HG02642 (cell line): ENCODE results near the gene CNNM4.
"Not testable (repeated sequence)": the region's sequence is repeated elsewhere in the genome, so short reads cannot be mapped to it uniquely, and the experiment has no call there.

Source experiments
- ATAC-seq: cut with Tn5 transposase; IDR thresholded peaks from one replicate; pipeline ENCODE4 v1.9.1; 2021; ENCODE audit warnings: mild to moderate bottlenecking; ENCODE audit not compliant: unreplicated experiment, poor library complexity

CNNM4 gene

DNA sequence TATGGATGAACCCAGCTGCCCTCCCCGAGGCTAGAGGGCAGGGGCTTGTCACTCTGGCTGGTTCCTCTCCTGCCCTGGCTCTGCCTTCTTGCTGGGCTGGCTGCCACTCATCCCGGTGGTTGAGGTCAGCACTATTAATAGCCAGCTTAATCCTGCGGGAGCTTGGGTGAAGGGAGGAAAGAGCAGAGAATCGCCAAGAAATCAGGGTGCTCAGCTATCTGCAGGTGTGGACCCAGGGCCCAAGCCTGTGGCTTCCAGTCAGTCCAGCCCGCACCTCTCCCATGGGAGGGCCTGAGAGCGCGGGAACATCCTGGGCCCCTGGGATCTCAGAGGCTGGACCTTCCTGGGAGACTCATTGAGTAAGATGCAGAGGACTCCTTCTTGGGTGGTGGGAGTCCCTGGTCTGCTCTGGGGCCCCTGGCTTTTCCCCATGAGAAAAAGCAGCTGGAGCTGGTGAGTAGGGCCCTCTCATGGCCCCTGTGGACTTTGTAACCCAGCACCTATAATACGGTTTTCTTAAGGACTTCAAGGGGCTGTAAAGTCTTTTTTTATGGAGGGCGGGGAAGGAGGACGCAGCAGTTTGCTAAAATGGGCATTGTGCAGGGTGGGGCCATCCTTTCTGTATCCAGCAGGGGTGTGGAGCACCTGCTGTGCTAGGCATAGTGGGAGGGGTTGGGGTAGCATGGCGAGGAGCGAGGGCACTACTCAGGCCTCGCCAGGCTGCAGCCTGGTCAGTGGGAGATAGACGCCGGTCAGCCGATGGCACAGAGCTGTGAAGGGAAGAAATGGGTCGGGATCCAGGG is 27.9 kb downstream of the CNNM4 start:
- no peak for ATAC-seq

DNA sequence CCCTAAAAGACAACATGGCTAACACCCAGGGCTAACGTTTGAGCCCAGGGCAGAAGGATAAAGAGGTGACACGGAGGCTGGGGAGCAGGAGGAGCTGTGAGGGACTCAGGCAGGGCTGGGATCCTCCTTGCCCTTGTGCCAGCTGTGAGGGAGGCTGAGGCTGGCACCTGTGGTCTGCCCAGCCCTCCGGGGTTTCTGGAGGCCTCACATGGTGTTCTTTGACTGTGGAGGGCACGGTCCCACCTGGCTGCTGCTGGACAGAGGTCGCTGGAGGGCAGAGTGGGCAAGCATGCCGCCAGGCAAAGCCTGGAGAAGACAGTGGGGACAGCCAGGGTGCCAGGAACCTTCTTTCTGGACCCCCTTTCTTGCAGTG is 28.5 kb downstream of the CNNM4 start:
- no peak for ATAC-seq

DNA sequence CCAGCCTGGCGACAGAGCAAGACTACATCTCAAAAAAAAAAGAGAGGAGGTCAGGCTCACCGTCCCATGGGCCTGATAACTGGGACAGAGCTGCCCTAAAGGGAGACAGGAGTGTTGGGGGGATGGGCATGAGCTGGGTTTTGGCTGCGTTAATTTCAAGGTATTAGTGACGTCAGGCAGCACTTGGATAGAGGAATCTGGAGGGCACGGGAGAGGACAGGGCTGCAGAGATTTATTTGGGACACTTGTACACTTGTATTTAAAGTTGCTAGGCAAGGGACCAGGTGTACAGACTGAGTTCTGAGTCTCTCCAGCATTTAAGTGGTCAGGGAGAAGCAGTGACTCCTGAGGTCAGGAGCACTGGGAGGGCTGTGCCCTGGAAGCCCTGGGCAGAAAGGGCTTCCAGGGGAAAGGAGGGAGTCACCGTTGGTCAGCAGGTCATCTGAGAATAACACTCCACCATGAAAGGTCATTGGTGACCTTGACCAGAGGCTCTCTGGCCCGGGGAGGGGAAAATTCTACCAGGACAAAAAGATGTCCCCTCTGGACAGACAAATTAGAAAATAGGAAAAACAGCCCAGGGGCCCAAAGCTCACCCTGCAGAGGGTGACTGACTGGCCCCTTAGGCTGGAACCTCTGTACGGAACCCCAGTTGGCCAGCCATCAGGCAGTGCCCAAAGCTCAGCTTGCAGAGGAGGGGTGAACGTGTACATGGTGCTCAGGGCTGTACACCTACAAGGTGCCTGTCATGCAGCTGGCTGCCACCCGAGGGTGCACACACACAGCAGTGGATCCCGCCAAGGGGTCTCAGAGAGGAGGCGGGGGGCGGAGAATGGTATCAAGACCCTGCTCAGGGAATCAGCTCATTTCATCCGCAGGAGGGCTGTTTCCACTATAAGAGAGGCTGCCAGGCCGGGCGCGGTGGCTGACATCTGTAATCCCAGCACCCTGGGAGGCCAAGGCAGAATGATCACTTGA is 32.4 kb downstream of the CNNM4 start:
- ATAC-seq = no peak

DNA sequence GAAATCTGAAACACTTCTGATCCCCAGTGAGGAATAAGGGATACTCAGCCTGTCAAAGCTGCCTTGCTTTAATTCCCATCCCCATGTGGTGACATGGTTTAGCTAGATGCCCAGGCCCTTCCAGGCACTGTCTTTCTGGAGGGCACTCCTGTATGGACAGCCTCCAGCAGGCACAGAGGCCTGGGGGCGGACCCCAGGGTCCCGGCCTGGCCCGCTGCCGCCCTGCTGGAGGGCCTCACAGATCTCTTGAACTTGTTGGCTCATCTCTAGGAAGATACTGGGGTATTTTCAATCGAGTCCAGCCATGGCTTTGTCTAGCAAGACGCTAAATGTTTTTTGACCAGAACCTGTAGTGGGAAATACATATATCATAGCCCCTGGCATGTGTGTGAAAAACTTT is 34.4 kb downstream of the CNNM4 start:
- no peak for ATAC-seq

DNA sequence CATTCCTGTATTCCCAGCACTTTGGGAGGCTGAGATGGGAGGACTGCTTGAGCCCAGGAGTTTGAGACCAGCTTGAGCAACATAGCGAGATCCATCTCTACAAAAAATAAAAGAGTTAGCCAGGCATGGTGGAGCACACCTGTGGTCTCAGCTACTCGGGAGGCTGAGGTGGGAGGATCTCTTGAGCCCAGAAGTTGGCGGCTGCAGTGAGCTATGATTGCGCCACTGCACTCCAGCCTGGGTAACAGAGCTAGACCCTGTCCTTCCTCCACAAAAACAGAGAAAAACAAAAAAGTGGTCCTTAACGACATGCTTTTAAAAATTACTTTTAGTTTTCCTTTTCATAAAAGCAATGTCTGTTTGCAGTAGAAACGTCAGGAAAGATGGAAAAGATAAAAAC is 35.8 kb downstream of the CNNM4 start:
- not testable (repeated sequence) for ATAC-seq

DNA sequence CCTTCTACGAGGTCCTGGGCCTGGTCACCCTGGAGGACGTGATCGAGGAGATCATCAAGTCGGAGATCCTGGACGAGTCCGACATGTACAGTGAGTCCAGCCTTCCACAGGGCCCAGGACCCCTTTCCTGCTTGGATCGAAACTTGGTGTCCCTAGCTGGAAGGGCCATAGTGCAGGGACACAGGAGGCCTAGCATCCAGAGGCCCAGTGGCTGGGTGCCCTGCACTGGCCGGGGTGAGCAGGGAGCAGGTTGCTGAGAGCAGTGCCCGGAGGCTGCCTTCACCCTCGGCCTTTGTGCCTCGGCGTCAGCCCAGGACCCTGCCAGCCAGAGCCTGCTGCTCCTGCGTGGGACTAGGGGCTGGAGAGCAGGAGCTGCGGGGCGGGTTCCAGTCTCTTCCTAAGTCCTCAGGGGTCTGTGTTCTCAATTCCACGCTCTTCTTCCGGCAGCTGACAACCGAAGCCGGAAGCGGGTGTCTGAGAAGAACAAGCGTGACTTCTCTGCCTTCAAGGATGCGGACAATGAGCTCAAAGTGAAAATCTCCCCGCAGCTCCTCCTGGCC is 36.4 kb downstream of the CNNM4 start:
- no peak for ATAC-seq

DNA sequence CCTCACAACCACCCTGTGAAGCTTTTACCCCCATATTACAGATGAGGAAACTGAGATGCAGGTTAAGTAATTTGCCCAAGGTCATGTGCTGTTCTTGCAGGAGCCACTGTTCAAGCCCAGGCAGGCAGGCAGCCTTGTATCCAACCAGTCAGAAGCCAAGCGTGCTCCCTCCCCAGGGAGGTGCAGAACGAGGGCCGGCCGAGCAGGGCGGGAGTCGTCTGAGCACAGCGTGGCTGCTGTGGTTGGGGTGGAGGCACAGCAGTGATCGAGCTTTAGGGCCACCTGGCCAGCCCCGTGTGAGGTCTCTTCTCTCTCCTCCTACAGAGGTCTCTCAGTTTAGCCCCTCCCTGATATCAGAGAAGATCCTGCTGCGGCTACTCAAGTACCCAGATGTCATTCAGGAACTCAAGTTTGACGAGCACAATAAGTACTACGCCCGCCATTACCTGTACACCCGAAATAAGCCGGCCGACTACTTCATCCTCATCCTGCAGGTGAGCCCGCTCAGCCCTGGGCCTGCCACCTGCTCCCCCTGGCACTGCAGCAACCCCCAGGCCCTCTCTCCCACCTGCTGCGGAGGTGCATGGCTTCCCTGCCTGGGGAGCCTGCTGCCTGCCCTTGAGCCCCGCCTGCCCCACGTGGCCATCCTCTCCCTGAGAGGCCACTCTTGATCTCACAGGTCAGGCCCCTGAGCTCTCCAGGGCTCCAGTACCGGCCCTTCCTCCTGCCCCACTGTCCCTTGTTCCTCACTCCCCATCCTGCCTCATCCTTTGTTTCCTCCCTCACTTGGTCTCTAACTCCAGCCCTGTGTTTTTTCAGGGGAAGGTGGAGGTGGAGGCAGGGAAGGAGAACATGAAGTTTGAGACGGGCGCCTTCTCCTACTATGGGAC is 38.3 kb downstream of the CNNM4 start:
- ATAC-seq = no peak

DNA sequence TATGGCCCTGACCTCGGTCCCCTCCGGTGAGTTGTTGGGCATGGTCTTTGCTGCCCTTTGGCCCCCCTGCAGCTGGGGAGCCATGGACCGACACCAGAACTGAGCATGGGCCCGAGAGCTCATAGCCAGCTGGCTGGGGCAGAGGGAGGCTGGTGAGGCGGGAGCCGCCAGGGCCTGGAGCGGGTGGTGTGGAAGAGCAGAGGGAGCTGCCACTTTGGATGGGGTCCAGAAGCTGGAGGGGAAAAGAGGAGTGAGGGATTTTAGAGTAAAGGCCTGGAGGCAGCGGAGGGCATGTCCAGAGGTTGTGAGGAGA is 38.9 kb downstream of the CNNM4 start:
- ATAC-seq = no peak

DNA sequence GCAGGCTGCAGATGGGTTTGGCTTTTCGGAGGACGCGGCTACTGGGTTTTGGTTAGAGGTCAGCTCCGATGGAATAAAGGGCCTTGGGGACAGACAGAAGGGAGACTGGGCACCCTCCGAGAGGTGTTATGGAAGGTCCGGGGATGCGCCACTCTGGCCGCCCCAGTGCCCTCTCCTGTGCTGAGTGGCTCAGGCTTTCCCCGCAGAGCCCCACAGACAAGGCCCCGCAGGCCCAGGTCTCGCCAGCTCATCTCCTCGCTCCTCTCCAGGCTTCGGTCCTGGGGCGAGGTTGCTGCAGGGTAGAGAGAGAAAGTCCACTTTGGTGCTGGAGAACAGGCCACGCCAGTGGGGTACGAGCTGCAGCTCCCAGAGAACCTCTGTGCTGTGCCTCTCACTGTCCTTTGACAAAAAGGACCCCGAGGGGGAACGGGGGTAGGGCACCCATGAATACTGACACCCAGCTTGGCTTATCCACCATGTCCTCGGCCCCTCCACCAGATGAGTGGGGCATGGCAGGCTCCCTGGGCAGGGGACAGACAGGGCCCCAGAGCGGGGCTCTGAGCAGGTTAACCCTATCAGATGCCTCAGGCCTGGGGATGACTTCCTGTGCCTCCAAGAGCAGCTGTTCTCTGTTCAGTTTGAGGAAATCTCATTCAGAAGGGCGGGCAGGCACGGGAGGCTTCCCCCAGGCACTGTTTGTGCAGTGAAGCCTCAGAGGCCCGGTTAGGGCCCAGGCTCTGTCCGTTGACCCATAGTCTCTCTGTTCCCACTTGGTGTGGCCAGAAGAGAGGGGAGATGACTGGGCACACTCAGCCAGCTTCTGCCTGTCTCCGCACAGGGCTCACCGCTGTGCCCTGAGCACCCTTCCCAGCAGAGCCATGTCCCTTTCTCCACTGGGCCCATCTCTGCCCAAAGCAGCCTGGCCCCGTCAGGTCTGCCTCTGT is 39.6 kb downstream of the CNNM4 start:
- peak; percentile 18 for ATAC-seq

DNA sequence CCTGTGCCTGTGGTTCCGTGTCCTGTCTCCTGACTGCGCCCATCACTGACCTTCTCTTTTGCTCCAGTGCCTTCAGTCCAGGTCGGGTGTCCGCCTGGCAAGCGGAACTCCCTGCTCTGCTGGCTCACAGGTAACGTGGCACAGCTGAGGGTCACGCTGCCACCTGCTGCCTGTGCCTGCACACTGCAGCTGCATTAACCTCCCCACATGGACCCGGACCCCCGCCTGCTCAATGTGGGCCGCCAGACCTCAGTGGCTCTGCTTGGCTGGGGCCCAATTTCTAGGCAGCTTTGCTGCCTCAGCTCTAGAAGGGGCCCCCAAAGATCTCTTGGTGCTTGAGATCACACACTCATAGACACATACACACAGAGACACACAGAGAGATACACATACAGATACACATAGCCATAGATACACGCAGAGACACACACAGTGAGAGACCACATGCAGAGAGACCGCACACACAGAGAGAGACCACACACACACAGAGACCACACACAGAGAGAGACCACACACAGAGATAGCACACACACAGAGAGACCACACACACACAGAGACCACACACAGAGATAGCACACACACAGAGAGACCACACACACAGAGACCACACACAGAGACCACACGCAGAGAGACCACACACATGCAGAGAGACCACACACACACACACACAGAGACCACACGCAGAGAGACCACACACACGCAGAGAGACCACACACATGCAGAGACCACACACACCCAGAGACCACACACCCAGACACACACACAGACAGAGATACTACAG is 40.5 kb downstream of the CNNM4 start:
- peak; percentile 81 for ATAC-seq

DNA sequence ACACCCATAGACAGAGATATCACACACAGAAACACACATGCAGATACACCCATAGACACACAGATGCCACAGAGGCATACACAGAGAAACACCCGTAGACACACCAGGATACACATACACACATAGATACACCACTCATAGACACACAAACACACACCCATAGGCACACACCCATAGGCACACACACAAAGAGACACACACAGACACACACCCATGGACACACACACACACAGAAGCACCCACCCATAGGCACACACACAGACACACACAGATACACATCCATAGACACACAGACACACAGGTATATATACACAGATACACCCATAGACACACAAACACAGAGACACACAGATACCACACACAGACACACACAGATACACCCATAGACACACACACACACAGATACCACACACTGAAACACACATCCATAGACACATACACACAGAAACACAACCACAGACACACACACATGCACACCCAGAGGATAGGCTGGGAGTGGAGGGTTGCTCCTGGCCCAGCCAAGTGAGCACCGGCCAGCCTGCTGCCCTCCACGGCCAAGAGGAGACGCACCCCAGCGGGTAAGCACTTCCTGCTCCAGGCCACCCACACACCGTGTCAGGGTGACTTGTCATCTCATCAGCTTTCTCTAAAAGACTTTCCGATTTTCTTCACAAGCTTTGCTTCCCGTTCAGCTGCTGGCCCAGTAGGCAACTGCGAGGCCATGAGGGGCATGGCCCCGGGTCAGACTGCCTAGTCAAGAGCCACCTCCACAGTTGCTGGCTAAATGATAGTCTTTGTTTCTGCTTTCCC is 41.3 kb downstream of the CNNM4 start:
- no peak for ATAC-seq

DNA sequence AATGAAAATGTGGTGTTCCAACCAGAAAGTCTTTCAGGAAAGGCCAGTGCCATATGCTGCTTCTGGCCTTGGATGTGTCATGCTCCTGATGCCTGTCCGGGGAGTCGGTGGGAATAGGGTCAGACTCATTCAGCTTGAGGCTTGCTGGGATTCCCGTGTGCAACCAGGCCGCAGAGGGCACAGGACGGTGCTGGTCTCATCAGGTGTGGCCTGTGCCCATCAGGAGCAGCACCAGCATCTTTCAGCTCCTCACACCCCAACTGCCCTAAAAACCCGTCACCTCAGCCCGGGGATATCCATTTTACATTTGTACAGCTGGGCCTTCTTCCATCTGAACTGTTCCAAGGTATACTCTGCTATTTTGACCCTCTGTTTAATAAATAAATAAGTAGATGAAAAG is 42.0 kb downstream of the CNNM4 start:
- no peak for ATAC-seq

DNA sequence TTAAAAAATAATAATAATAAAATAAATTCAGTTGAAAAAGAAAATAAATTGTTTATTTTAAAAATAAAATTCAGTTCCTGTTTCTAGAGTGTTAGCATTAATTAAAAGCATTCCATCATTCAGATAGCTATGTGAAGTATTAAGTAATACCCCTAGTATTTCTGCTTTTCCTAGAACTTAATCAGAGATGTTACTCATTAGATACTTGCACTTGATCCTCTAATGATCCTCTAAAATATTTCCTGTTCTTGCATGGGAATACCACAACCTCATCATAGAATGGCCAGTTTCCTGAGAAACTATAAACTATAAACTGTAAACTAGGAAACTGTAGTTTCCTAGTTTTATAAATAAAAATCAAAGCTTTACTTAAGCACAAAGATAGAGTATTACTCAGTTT is 44.3 kb downstream of the CNNM4 start:
- ATAC-seq = no peak

DNA sequence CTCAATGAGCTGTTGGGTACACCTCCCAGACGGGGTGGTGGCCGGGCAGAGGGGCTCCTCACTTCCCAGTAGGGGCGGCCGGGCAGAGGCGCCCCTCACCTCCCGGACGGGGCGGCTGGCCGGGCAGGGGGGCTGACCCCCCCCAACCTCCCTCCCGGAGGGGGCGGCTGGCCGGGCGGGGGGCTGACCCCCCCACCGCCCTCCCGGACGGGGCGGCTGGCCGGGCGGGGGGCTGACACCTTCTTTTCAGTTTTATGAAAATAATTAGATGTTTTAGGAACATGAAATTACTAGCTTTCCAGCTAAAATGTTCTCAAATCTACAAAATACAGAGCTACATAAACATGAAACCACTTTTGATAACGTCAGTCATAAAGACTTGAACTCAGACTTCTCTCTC is 45.2 kb downstream of the CNNM4 start:
- ATAC-seq = not testable (repeated sequence)

DNA sequence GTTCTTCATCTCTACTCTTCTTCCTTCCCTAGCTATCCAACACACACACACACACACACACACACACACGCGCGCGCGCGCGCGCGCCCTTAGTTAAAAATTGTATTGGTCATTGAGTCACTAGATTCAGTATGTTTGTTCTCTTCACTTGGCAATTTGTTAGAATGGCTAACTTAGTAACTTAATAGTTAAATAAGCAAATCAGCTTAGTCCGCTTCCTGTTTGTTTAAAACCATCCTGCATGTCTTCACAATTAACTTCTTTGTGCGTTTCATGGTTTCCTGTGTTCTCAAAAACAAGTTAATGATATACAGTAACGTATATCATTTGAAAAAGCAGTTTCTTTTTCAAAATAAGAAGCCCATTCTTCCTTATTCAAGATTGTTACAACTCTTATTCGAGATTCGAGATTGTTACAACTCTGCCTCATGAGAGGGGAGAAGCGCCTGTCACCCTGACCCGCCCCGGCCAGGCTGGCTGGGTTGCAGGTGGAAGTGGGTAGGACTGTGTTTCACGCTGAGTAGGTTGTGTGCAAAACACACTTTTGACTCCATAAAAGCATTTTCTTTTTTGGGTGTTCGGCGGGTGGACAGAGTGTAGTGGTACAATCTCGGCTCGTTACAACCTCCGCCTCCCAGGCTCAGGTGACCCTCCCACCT is 45.9 kb downstream of the CNNM4 start:
- ATAC-seq = no peak

DNA sequence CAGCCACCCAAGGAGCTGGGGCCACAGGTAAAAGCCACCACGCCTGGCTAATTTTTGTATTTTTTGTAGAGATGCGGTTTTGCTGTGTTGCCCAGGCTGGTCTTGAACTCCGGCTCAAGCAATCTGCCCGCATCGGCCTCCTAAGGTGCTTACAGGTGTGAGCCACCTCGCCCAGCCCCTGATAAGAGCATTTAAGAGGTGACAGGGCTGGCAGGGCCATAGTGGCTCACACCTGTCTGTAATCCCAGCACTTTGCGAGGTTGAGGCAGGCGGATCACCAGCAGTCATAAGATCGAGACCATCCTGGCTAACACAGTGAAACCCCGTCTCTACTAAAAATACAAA is 46.4 kb downstream of the CNNM4 start:
- no peak for ATAC-seq

DNA sequence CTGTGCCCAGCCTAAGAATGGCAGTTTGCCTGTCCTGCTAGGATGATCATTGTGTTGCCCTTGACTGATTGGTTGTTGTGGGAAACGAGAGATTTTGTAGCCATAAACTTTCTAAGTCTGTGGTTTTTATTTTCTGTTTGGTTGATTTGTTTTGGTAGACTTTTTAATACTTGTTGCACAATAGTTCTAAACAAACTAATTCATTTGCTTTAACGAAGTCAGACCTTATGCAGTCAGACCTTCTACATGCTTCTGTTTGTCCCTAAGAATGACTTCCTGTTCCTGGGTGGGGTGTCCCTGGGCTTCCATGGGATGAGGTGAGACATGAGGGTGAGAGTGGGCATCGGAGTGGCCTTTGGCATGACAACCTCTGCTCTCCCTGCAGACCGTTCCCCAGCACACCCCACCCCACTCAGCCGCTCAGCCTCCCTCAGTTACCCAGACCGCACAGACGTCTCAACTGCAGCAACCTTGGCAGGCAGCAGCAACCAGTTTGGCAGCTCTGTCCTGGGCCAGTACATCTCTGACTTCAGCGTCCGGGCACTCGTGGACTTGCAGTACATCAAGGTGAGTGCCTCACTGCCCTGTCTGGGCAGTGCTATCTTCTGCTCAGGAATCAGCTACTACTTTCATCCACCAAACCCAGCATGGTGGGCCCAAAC is 47.6 kb downstream of the CNNM4 start:
- ATAC-seq = no peak
